Keratinocyte (primary cell): ENCODE results near the gene SLC7A11.

Experiments
- EZH2 ChIP-seq: IDR thresholded peaks from one replicate; pipeline ENCODE4 v1.6.1; 2012; ENCODE audit warnings: inconsistent platforms, mild to moderate bottlenecking, low read length, moderate library complexity
- TF ChIP-seq, protein P1 (sequence below), 3 experiments: IDR thresholded peaks in 1 of 3; conservative IDR thresholded peaks in 1 of 3; optimal IDR thresholded peaks in 1 of 3; 2 replicates in 2 of 3; 3 replicates in 1 of 3; pipeline versions ENCODE3 to v1.5.1; 2011; ENCODE audit warnings: low read length in 3 of 3, mild to moderate bottlenecking in 3 of 3, moderate library complexity in 2 of 3, control low read depth in 1 of 3, inconsistent platforms in 1 of 3; ENCODE audit not compliant: insufficient read depth in 2 of 3; ENCODE audit errors: extremely low read depth in 1 of 3

DNA sequence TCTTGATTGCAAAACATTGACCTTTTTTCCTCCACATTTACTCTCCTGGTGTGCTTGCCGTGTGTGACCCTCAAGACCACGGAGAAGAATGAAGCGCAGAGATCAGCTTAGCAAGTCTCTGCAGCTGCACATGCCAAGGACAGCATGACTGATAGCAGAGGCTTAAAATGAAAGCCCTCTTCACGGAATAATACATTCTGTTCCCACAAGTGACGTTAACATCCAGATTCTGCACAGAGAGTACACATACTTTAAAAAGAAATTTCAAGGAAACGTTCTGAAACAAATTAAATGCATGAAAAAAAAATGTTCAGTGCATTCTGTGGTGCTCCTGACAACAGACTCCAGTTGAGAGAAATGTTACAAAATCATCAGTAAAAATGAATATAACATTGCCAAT, 60.9 kb downstream of the SLC7A11 start:
- TF ChIP-seq EZH2, result no peak
- TF ChIP-seq, protein P1, sequence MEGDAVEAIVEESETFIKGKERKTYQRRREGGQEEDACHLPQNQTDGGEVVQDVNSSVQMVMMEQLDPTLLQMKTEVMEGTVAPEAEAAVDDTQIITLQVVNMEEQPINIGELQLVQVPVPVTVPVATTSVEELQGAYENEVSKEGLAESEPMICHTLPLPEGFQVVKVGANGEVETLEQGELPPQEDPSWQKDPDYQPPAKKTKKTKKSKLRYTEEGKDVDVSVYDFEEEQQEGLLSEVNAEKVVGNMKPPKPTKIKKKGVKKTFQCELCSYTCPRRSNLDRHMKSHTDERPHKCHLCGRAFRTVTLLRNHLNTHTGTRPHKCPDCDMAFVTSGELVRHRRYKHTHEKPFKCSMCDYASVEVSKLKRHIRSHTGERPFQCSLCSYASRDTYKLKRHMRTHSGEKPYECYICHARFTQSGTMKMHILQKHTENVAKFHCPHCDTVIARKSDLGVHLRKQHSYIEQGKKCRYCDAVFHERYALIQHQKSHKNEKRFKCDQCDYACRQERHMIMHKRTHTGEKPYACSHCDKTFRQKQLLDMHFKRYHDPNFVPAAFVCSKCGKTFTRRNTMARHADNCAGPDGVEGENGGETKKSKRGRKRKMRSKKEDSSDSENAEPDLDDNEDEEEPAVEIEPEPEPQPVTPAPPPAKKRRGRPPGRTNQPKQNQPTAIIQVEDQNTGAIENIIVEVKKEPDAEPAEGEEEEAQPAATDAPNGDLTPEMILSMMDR (optimal IDR thresholded peaks at IDR 0.05 in 1 of 3, IDR thresholded peaks at IDR 0.05 in 1 of 3, conservative IDR thresholded peaks at IDR 0.05 in 1 of 3; ENCODE audit: extremely low read depth in 1 of 3, insufficient read depth in 2 of 3, low read length in 3 of 3), result no peak
